Esophagus squamous epithelium (tissue), 4 donors: Measurements from ENCODE around the gene CDC37L1.

Experiments used
- POLR2A ChIP-seq, 4 donors: fragments of 450-650 bp; IDR thresholded peaks; one replicate each; pipeline ENCODE4 v1.6.1; 2017; ENCODE audit warnings: antibody characterized with exemption in 4 of 4, mild to moderate bottlenecking in 4 of 4, moderate library complexity in 3 of 4
- TF ChIP-seq, protein P1 (sequence below), 6 experiments: fragments of 450-650 bp in 4 of 6; fragments of 200-600 bp in 2 of 6; sonication (generic) in 2 of 6; IDR thresholded peaks; one replicate each; pipeline ENCODE4 v1.5.1; 2016 to 2019; ENCODE audit warnings: antibody characterized with exemption in 6 of 6, mild to moderate bottlenecking in 4 of 6, moderate library complexity in 4 of 6

DNA sequence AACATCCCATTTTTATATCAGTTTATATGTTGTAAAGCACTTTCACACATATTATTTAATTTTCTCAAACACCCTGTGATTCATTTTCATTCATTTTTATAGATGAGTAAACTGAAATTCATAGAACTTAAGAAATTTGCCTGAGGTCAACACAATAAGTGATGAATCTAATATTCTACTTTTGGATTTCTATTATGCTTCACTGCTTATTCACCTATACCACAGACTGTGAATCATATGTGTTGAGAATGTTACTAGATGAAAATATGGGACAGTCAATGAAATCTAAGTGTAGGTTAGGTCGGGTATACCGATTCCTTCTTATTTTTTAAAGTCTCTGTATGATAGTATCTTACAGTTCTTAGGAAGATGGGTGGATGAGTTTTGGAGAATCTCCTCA is 24.8 kb downstream of the CDC37L1 start:
- no peak for TF ChIP-seq POLR2A (IDR thresholded peaks at IDR 0.05)
- TF ChIP-seq, protein P1, sequence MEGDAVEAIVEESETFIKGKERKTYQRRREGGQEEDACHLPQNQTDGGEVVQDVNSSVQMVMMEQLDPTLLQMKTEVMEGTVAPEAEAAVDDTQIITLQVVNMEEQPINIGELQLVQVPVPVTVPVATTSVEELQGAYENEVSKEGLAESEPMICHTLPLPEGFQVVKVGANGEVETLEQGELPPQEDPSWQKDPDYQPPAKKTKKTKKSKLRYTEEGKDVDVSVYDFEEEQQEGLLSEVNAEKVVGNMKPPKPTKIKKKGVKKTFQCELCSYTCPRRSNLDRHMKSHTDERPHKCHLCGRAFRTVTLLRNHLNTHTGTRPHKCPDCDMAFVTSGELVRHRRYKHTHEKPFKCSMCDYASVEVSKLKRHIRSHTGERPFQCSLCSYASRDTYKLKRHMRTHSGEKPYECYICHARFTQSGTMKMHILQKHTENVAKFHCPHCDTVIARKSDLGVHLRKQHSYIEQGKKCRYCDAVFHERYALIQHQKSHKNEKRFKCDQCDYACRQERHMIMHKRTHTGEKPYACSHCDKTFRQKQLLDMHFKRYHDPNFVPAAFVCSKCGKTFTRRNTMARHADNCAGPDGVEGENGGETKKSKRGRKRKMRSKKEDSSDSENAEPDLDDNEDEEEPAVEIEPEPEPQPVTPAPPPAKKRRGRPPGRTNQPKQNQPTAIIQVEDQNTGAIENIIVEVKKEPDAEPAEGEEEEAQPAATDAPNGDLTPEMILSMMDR (IDR thresholded peaks at IDR 0.05): no peak
